HG03442 (cell line): ENCODE data around the gene STAG3.
"Not testable (repeated sequence)": the region's sequence is repeated elsewhere in the genome, so short reads cannot be mapped to it uniquely, and the experiment has no call there.

Experiments used
- ATAC-seq: cut with Tn5 transposase; IDR thresholded peaks from one replicate; pipeline ENCODE4 v1.9.1; 2021; ENCODE audit warnings: mild to moderate bottlenecking, moderate library complexity; ENCODE audit not compliant: unreplicated experiment

The STAG3 gene

GRCh38 chr7:100246121-100246864 lies 68.6 kb downstream of the STAG3 start:
- not testable (repeated sequence) for ATAC-seq

GRCh38 chr7:100246865-100247137 lies 69.1 kb downstream of the STAG3 start:
- ATAC-seq: not testable (repeated sequence)

- ATAC-seq: no peak
These were observed 69.5 kb downstream of the STAG3 start for GRCh38 chr7:100247152-100247757.

GRCh38 chr7:100248483-100248882 lies 70.8 kb downstream of the STAG3 start:
- no peak for ATAC-seq

- no peak for ATAC-seq
These were observed 79.3 kb downstream of the STAG3 start for GRCh38 chr7:100257017-100257416.

GRCh38 chr7:100259984-100260383 lies 82.3 kb downstream of the STAG3 start:
- ATAC-seq: not testable (repeated sequence)

GRCh38 chr7:100262896-100263295 lies 85.2 kb downstream of the STAG3 start:
- ATAC-seq: not testable (repeated sequence)
